Measurements from ENCODE around the gene MAOB. TPM values are rescaled to one million over a fixed set of nuclear protein-coding genes. Genes with fewer than 3 reads are reported as not detected.

The MAOB gene
- total RNA-seq, 2 donors from 2014 or later: 5.7 to 22.4 TPM

DNA sequence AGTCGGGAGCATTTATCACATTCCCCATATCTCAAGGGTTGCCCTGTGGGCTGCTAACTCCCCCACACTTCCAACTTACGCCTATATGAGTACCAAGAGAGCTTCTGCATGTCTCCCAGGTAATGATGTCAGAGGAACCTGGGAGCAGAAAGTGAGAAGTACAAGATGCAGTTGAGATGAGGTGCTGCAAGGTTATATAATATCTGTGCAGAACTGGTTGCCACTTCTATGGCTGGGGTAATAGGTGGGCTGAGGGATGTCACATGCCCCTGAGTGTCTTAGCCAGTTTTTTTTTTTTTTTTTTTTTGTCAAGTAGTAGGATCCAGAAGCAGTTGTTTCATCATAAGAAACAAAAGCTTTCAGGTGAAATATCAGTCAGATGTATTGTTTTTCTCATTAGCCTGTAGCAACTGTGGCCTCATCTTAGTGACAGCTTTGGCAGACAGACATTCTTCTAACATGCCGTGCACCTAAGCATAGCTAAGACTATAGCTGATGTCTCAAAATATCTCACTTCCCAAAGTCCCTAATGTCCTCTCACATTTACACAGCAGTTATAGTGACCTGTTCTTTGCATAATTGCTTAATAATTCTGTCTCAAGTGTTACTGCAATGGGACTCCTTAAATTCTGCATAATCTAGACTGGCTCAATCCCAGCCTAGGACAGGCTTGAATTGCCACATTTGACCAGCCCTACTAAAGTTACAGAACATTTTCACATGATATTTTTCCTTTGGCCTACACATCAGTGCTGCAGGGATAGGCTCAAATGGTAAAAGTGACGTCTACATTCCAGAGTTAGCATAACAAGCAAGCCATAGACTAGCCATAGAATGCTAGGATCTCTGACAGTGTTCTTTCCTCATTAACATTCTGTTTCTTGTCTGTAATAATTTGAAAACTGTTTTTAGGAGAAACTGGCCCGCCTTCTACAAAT lies 17.9 kb upstream of the MAOB start:
- Histone ChIP-seq H3K36me3 (replicated peaks in 1 of 2; ENCODE audit: insufficient read depth in 1 of 2, low read depth in 2 of 2) (no peaks in the 10 kb centered on the region), H3K4me3 (no peak overlapping the region), H3K9me3 (no peaks in the 10 kb centered on the region), H3K27me3 (no peaks in the 10 kb centered on the region), H3K27ac (no peak overlapping the region), H3K4me1 (no peaks in the 10 kb centered on the region)
- intact Hi-C loops (cut with DNase I): no loop called here
- DNase-seq (no peak), ATAC-seq (no peak)
- WGBS, 2 donors: 60 to 75% methylated on average over 5 of the region's 5 CpGs
- TF ChIP-seq, protein P1, sequence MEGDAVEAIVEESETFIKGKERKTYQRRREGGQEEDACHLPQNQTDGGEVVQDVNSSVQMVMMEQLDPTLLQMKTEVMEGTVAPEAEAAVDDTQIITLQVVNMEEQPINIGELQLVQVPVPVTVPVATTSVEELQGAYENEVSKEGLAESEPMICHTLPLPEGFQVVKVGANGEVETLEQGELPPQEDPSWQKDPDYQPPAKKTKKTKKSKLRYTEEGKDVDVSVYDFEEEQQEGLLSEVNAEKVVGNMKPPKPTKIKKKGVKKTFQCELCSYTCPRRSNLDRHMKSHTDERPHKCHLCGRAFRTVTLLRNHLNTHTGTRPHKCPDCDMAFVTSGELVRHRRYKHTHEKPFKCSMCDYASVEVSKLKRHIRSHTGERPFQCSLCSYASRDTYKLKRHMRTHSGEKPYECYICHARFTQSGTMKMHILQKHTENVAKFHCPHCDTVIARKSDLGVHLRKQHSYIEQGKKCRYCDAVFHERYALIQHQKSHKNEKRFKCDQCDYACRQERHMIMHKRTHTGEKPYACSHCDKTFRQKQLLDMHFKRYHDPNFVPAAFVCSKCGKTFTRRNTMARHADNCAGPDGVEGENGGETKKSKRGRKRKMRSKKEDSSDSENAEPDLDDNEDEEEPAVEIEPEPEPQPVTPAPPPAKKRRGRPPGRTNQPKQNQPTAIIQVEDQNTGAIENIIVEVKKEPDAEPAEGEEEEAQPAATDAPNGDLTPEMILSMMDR (IDR thresholded peaks at IDR 0.05): no peak
- no peak for TF ChIP-seq POLR2A (IDR thresholded peaks at IDR 0.05)

DNA sequence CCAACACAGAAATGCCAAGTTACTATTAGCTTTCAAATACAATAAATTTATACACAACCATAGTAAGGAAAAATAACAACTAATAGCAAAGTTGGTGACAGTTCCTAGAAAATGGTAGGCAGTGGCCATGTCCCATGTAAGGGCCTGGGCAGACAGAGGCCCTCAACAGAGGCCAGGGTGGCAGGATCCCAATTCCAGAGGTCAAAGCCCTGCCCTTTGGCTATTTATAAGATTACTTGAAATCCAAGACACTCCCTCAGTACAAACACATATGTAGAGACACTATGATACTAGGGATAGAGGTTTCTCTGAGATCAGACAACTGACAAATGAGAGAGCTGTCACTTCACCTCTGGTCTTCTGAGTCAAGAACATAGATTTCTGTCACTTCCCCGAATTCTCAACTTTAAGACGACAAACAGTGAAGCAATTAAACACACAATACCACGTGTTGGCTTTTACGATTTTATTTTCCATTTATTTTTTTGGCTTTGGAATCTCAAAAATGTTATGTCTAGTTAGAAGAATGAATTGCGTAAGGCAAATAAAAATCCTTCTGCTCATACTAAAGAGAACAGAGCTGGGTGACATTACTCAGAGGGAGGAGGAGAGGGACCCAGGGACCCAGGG lies 16.3 kb upstream of the MAOB start:
- no peak overlapping the region for H3K4me3 ChIP-seq
- DNase-seq: no peak
- TF ChIP-seq, protein P1 (IDR thresholded peaks at IDR 0.05): no peak
- TF ChIP-seq POLR2A (IDR thresholded peaks at IDR 0.05): no peak
- intact Hi-C loops (cut with DNase I): no loop called here
- no peaks in the 10 kb centered on the region for H3K27me3 ChIP-seq
- no peaks in the 10 kb centered on the region for H3K9me3 ChIP-seq
- H3K4me1 ChIP-seq: no peaks in the 10 kb centered on the region
- H3K27ac ChIP-seq: no peak overlapping the region
- WGBS, 2 donors: 57 to 75% methylated on average over 5 of the region's 5 CpGs
- no peaks in the 10 kb centered on the region for H3K36me3 ChIP-seq (replicated peaks in 1 of 2; ENCODE audit: insufficient read depth in 1 of 2, low read depth in 2 of 2)
- ATAC-seq: no peak

DNA sequence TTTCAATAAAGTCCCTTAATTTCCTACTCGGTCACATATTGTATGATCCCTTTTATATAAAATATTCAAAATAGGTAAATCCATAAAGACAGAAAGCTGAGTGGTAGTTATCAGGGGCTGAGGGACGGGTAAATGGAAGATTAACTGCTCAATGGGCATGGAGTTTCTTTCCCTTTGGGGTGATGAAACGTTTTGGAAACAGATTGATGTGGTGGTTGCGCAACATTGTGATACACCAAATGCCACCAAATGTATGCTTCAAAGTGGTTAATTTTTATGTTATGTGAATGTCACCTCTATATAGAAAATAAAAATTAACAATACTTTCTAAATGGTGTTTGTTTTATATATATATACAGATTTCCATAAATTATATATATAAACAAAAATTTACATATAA lies 15.0 kb upstream of the MAOB start:
- intact Hi-C loops (cut with DNase I): no loop called here
- no peak overlapping the region for H3K27ac ChIP-seq

DNA sequence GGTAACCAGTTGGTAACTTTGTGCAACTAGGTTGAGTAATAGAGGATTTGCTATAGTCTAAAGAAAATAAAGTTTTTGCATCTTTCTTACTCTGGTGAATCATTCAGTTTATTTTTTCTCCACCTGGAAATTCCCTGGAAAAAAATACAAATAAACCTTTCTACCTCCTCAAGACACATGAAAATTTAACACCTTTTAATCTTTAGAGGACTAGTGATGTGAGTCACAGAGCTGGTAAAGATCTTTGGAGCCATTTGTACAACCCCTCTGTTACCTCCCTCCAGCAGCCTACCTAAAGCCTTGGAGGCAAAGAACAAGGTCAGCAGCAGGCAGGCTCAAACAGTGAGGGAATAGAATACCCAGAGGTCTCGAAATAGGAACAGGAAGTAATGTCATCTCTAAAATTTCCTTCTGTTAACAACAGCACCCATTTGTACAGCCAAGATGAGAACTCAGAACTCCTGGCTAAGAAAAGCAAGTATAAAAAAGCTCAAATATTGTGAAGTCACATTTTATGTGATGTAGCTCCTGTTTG lies 10.2 kb upstream of the MAOB start:
- Histone ChIP-seq H3K36me3 (replicated peaks in 1 of 2; ENCODE audit: insufficient read depth in 1 of 2, low read depth in 2 of 2) (no peaks in the 10 kb centered on the region), H3K4me3 (no peak overlapping the region), H3K9me3 (no peaks in the 10 kb centered on the region), H3K4me1 (no peaks in the 10 kb centered on the region), H3K27ac (no peak overlapping the region), H3K27me3 (peaks cover 0 to 3% of the 10 kb centered on the region in 2 donors)
- WGBS, 2 donors: 50% methylated on average over 1 of the region's 1 CpG
- intact Hi-C loops (cut with DNase I): no loop called here
- no peak for TF ChIP-seq POLR2A (IDR thresholded peaks at IDR 0.05)
- TF ChIP-seq, protein P1 (IDR thresholded peaks at IDR 0.05): no peak
- ATAC-seq (no peak), DNase-seq (no peak)

More for the DNA sequence above, 15.0 kb upstream of the MAOB start:
- 68 to 76% methylated on average over 4 of the region's 4 CpGs for WGBS, 2 donors
- Histone ChIP-seq H3K4me3 (no peak overlapping the region), H3K4me1 (no peaks in the 10 kb centered on the region), H3K36me3 (replicated peaks in 1 of 2; ENCODE audit: insufficient read depth in 1 of 2, low read depth in 2 of 2) (no peaks in the 10 kb centered on the region), H3K9me3 (no peaks in the 10 kb centered on the region), H3K27me3 (no peaks in the 10 kb centered on the region)
- ATAC-seq (no peak), DNase-seq (no peak)
- TF ChIP-seq POLR2A (IDR thresholded peaks at IDR 0.05): no peak
- TF ChIP-seq, protein P1 (IDR thresholded peaks at IDR 0.05): no peak
